ENCODE measurements around the gene CBARP. TPM values are rescaled to one million over a fixed set of nuclear protein-coding genes. Genes with fewer than 3 reads are reported as not detected.

CBARP gene
- total RNA-seq, 3 donors from 2014 or later: 0.29 to 1.2 (median 0.39) TPM

GRCh38 chr19:1276628-1277022 is 38.8 kb upstream of the CBARP start:
- Histone ChIP-seq H3K4me3 (no peak overlapping the region), H3K36me3 (ENCODE audit: low read depth) (peaks cover 19% of the 10 kb centered on the region), H3K9me3 (no peaks in the 10 kb centered on the region), H3K4me1 (ENCODE audit: low read depth) (peaks cover 49% of the 10 kb centered on the region)
- ATAC-seq (peak; percentile 48), DNase-seq (peak; percentile 65 to 85 (median 75))
- TF ChIP-seq CTCF (IDR thresholded peaks at IDR 0.05): no peak
- intact Hi-C loops (cut with DNase I, micrococcal nuclease): no loop called here

DNA sequence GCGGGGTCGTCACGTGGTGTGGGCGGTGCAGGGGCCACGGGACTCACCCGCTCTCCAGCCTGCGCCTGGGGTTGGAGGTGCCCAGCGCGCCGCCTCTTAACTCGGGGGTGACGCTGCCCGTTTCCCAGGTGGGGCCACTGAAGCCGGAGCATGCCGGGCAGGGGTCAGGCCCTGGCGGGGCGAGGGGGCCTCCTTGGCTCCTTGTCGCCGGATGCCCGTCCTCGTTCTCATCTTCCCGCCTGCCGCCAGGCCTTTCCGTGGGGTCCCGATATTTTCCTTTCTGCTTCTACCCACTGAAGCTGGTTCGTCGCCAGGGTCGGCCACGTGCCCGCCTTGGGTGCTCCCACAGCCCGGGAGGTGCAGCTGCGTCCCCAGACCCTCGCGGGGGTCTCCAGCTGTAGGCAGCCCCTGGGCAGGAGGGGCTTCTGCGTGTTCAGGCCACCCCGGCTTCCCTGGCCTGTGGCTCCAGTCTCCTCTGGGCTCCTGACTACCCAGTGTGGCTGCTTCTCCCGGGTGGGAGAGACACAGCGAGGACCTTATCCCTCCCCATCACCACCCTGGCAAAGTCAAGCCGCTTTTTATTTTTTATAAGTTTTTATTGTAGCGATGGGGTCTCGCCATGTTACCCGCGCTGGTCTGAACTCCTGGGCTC is 38.3 kb upstream of the CBARP start:
- H3K4me1 ChIP-seq (ENCODE audit: low read depth): peaks cover 54% of the 10 kb centered on the region

DNA sequence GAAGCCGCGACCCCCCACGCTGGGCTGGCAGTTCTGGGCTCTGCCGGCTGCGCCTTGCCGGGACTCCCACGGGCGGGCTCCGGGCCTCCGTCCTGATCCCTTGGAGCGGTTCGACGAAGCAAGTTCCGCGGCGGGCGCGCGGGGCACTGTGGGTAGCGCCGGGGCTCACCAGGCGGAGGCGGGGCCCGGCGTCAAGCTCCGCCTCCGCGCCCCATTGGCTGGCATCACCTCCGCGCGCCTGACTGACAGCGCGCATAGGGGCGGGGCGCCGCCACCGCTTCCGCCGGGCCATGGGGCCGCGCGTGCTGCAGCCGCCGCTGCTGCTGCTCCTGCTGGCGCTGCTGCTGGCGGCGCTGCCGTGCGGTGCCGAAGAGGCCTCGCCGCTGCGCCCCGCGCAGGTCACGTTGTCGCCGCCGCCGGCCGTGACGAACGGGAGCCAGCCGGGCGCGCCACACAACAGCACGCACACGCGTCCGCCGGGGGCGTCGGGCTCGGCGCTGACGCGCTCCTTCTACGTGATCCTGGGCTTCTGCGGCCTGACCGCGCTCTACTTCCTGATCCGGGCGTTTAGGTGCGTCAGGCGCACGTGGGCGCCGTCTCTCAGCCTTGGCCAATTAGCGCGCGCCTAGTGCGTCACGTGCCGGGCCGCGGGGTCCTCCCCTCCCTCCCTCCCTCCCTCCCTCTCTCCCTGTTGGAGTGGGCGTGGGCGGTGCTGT is 37.6 kb upstream of the CBARP start, which contains the start of gene FAM174C:
Gene FAM174C, plus strand, starts transcription at position 271 of the 716 bp plus-strand sequence. Its CDS starts 20 bp downstream, at position 291.
- Histone ChIP-seq H3K36me3 (ENCODE audit: low read depth) (peaks cover 19% of the 10 kb centered on the region), H3K4me3 (peak within 1 kb of the TSS; percentile 32), H3K9me3 (no peaks in the 10 kb centered on the region), H3K4me1 (ENCODE audit: low read depth) (peaks cover 61% of the 10 kb centered on the region)
- no peak for TF ChIP-seq CTCF (IDR thresholded peaks at IDR 0.05)
- ATAC-seq (peak; percentile 86), DNase-seq (peak; percentile 96 to 98 (median 97))
- intact Hi-C loops (cut with DNase I, micrococcal nuclease): no loop called here

More for the DNA sequence above, 38.3 kb upstream of the CBARP start:
- Histone ChIP-seq H3K4me3 (peak overlapping the region; percentile 32), H3K36me3 (ENCODE audit: low read depth) (peaks cover 19% of the 10 kb centered on the region), H3K9me3 (no peaks in the 10 kb centered on the region)
- no peak for TF ChIP-seq CTCF (IDR thresholded peaks at IDR 0.05)
- no peak for ATAC-seq
- no peak for DNase-seq
- intact Hi-C loops (cut with DNase I, micrococcal nuclease): no loop called here

GRCh38 chr19:1274852-1275259 is 37.1 kb upstream of the CBARP start:
- intact Hi-C loops (cut with DNase I, micrococcal nuclease): no loop called here
- TF ChIP-seq CTCF (IDR thresholded peaks at IDR 0.05): no peak
- ATAC-seq: no peak
- no peak for DNase-seq
- Histone ChIP-seq H3K36me3 (ENCODE audit: low read depth) (peaks cover 19% of the 10 kb centered on the region), H3K4me1 (ENCODE audit: low read depth) (peaks cover 66% of the 10 kb centered on the region), H3K4me3 (peak overlapping the region; percentile 32), H3K9me3 (no peaks in the 10 kb centered on the region)

DNA sequence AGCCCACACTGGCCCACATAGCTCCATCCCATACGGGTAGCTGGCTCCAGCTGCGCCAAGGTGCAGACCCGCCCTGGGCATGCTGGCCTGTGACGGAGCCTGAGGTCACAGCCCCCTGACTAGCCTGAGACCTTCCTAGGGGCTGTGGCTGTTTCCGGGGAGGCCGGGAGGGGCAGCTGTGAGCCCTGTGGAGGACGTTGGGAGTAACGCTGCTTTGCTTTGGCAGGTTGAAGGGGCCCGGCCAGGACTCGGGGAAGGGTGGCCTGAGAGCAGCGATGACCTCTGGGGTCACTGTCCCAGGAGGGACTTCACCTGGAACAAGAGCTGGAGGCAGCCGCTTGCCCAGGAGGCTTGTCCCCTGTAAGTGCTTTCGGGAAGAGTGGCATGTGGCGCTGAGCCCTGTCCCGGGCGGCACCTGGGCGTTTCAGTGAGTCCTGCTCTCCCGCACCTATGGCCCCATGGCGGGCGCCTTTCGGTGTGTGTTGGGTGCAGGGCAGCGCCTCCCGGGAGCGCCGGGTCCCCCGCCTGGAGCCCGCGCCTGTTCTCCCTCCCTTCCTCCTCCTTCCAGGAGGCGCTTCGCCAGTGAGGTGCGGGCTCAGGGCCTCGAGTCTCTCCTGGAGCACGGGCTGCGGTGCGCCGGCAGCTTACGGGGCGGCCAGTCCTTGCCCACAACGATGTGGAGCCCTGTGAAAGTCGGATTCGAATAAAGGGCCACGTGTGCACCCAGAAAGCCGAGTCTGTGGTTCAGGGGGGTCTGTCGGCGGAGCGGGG is 36.5 kb upstream of the CBARP start:
- Histone ChIP-seq H3K9me3 (no peaks in the 10 kb centered on the region), H3K4me3 (no peak overlapping the region), H3K4me1 (ENCODE audit: low read depth) (peaks cover 66% of the 10 kb centered on the region), H3K36me3 (ENCODE audit: low read depth) (peaks cover 19% of the 10 kb centered on the region)
- peak in 1 of 3 donors; percentile 60 for DNase-seq
- no peak for ATAC-seq
- intact Hi-C loops (cut with DNase I, micrococcal nuclease): no loop called here
- TF ChIP-seq CTCF (IDR thresholded peaks at IDR 0.05): no peak
